ENCODE data around the gene PHKA1. TPM values are rescaled to one million over a fixed set of nuclear protein-coding genes. Genes with fewer than 3 reads are reported as not detected.

Gene PHKA1
- total and polyA plus RNA-seq, 2 donors (not counting 3 experiments of a cell fraction or from before 2014, with no cell fraction given): 3.3 to 5.5 TPM

DNA sequence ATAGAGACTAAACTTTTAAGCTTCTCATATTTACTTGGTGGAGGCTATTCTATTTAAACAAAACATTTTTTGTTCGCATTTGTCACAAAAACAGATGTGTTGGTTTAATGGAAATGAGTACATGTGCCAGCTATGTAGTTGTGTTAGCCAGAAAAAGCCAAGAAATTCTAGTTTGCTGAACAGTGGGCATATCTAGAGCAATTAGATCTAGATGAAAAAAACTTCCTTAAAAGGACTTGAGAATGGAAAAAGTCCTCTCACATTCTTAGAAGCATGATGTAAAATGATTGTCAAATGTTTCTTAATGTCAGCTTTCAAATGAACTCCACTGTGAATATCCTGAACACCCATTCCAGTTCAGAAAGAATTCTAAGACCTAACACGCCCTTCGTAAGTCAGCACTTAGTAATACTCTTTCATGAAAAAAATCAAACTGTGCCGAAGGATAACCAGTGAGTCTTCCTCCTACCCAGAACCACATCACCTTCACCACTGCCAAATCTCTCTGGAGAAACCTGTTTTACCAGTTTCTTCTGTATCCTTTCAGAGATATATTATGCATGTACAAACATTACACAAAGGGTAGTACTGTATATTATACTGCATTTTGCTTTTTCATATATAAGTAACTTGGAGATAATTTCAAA lies 28.2 kb downstream of the PHKA1 start:
- dilution Hi-C loops (cut with MboI; ENCODE audit: extremely low pct_ligation_motif_present, low sequenced_read_pairs) (no loop called here), intact Hi-C loops (cut with micrococcal nuclease) (no loop called here)
- TF ChIP-seq EZH2 (IDR thresholded peaks at IDR 0.05; ENCODE audit: borderline replicate concordance, low read depth, low read length, severe bottlenecking): no peak
- Histone ChIP-seq H3K27ac (ENCODE audit: insufficient read depth, low read depth, low read length) (no peak overlapping the region), H3K4me2 (ENCODE audit: insufficient read depth, low read length) (no peak overlapping the region), H3K9ac (replicated peaks; ENCODE audit: extremely low read depth, insufficient read depth, low read length) (no peak overlapping the region), H3K36me3 (ENCODE audit: control insufficient read depth in 2 of 2, extremely low read depth in 1 of 2, insufficient read depth in 2 of 2, low read length in 2 of 2) (no peaks in the 10 kb centered on the region), H4K20me1 (replicated peaks; ENCODE audit: control insufficient read depth, extremely low read depth, insufficient read depth, low read length) (no peaks in the 10 kb centered on the region), H2AFZ (ENCODE audit: low read depth, low read length) (no peak overlapping the region), H3K4me1 (ENCODE audit: control insufficient read depth, extremely low read depth, insufficient read depth, low read length) (no peaks in the 10 kb centered on the region), H3K27me3 (ENCODE audit: control insufficient read depth in 2 of 2, insufficient read depth in 2 of 2, low read length in 2 of 2) (no peaks in the 10 kb centered on the region), H3K4me3 (replicated peaks in 1 of 3; ENCODE audit: insufficient read depth in 1 of 3, low read depth in 1 of 3, low read length in 3 of 3) (no peak overlapping the region), H3K9me1 (replicated peaks; ENCODE audit: control insufficient read depth, extremely low read depth, insufficient read depth, low read length) (no peaks in the 10 kb centered on the region), H3K79me2 (ENCODE audit: control insufficient read depth, insufficient read depth, low read length) (no peaks in the 10 kb centered on the region), H3K9me3 (replicated peaks; ENCODE audit: control insufficient read depth, insufficient read depth, low read length) (no peaks in the 10 kb centered on the region)
- POLR2A ChIA-PET: no interaction called here
- FAIRE-seq: no peak
- CTCF ChIA-PET: interaction anchor here (0.8 kb wide), 1 partner anchor 9 kb away, joined by 3 read pairs; no protein-coding TSS in a partner anchor
- DNase-seq (ENCODE audit: low read depth, low spot score): no peak
- no TSS peak for BruUV-seq (replicated peaks)

DNA sequence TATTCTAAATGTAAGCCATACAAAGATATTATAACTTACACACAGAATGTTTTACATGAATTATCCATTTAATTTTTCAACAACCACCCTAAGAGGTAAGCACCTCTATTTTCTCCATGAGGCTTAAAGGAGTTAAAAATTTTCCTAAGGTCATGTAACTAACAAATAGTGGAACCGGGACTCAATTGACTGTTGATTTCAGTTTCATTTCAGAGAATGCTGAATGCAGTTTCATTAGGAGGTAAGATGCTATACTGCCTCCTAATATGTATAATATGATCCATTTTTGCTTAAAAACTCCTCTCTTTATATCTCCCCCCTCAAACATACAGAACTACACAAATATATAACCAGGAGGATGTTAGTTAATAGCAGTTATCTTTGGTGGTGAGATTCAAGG lies 29.1 kb downstream of the PHKA1 start:
- Histone ChIP-seq H3K9me1 (replicated peaks; ENCODE audit: control insufficient read depth, extremely low read depth, insufficient read depth, low read length) (no peaks in the 10 kb centered on the region), H3K36me3 (ENCODE audit: control insufficient read depth in 2 of 2, extremely low read depth in 1 of 2, insufficient read depth in 2 of 2, low read length in 2 of 2) (no peaks in the 10 kb centered on the region), H3K4me1 (ENCODE audit: control insufficient read depth, extremely low read depth, insufficient read depth, low read length) (no peaks in the 10 kb centered on the region), H3K4me3 (replicated peaks in 1 of 3; ENCODE audit: insufficient read depth in 1 of 3, low read depth in 1 of 3, low read length in 3 of 3) (no peak overlapping the region), H3K79me2 (ENCODE audit: control insufficient read depth, insufficient read depth, low read length) (no peaks in the 10 kb centered on the region), H3K4me2 (ENCODE audit: insufficient read depth, low read length) (no peak overlapping the region), H3K9me3 (replicated peaks; ENCODE audit: control insufficient read depth, insufficient read depth, low read length) (no peaks in the 10 kb centered on the region), H4K20me1 (replicated peaks; ENCODE audit: control insufficient read depth, extremely low read depth, insufficient read depth, low read length) (no peaks in the 10 kb centered on the region), H3K9ac (replicated peaks; ENCODE audit: extremely low read depth, insufficient read depth, low read length) (no peak overlapping the region), H2AFZ (ENCODE audit: low read depth, low read length) (no peak overlapping the region), H3K27ac (ENCODE audit: insufficient read depth, low read depth, low read length) (no peak overlapping the region), H3K27me3 (ENCODE audit: control insufficient read depth in 2 of 2, insufficient read depth in 2 of 2, low read length in 2 of 2) (no peaks in the 10 kb centered on the region)
- ChIA-PET CTCF (interaction anchor here (0.8 kb wide), 1 partner anchor 10 kb away, joined by 3 read pairs; no protein-coding TSS in a partner anchor), POLR2A (no interaction called here)
- intact Hi-C loops (cut with micrococcal nuclease): no loop called here
- no TSS peak for BruUV-seq (replicated peaks)
- DNase-seq (ENCODE audit: low read depth, low spot score): no peak
- TF ChIP-seq, protein P1, sequence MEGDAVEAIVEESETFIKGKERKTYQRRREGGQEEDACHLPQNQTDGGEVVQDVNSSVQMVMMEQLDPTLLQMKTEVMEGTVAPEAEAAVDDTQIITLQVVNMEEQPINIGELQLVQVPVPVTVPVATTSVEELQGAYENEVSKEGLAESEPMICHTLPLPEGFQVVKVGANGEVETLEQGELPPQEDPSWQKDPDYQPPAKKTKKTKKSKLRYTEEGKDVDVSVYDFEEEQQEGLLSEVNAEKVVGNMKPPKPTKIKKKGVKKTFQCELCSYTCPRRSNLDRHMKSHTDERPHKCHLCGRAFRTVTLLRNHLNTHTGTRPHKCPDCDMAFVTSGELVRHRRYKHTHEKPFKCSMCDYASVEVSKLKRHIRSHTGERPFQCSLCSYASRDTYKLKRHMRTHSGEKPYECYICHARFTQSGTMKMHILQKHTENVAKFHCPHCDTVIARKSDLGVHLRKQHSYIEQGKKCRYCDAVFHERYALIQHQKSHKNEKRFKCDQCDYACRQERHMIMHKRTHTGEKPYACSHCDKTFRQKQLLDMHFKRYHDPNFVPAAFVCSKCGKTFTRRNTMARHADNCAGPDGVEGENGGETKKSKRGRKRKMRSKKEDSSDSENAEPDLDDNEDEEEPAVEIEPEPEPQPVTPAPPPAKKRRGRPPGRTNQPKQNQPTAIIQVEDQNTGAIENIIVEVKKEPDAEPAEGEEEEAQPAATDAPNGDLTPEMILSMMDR (IDR thresholded peaks at IDR 0.05; ENCODE audit: extremely low read depth in 1 of 2, insufficient read depth in 1 of 2, low read depth in 1 of 2, low read length in 2 of 2): no peak
- TF ChIP-seq POLR2AphosphoS5 (IDR thresholded peaks at IDR 0.05; ENCODE audit: insufficient read depth, low read depth, low read length) (no peak), FOS (IDR thresholded peaks at IDR 0.05; ENCODE audit: borderline replicate concordance, insufficient read depth, low read length) (no peak), JUN (IDR thresholded peaks at IDR 0.05; ENCODE audit: borderline replicate concordance, insufficient read depth, insufficient read length, low read depth) (no peak), EZH2 (IDR thresholded peaks at IDR 0.05; ENCODE audit: borderline replicate concordance, low read depth, low read length, severe bottlenecking) (no peak), MYC (IDR thresholded peaks at IDR 0.05; ENCODE audit: low read depth, low read length) (no peak), GATA2 (IDR thresholded peaks at IDR 0.05; ENCODE audit: insufficient read depth, insufficient read length, low read depth, low read length) (no peak), POLR2A (IDR thresholded peaks at IDR 0.05; ENCODE audit: low read depth, low read length) (no peak)
- TF ChIP-seq, protein P2, sequence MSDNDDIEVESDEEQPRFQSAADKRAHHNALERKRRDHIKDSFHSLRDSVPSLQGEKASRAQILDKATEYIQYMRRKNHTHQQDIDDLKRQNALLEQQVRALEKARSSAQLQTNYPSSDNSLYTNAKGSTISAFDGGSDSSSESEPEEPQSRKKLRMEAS (IDR thresholded peaks at IDR 0.05; ENCODE audit: insufficient read depth, insufficient read length): no peak
- FAIRE-seq: no peak
- dilution Hi-C loops (cut with MboI; ENCODE audit: extremely low pct_ligation_motif_present, low sequenced_read_pairs): no loop called here

Measured in endothelial cell of umbilical vein (primary cell).